ENCODE measurements around the gene VSTM4.

GRCh38 chr10:49034925-49035324 lies 80.4 kb downstream of the VSTM4 start:
- TF ChIP-seq POLR2A (IDR thresholded peaks at IDR 0.05; ENCODE audit: low read depth) (no peak), EP300 (IDR thresholded peaks at IDR 0.05) (no peak), POLR2AphosphoS5 (IDR thresholded peaks at IDR 0.05) (no peak), CTCF (IDR thresholded peaks at IDR 0.05) (no peak)
